Choroid plexus epithelial cell (primary cell): ENCODE measurements around the gene SMIM10L2A.
"Not testable (repeated sequence)": the region's sequence is repeated elsewhere in the genome, so short reads cannot be mapped to it uniquely, and the experiment has no call there.

ENCODE experiments used
- DNase-seq: peaks from one replicate; pipeline ENCODE4 v3.0.0-alpha.2; 2010; ENCODE audit warnings: low read depth
- H3K4me3 ChIP-seq: 2 replicates; pipeline ENCODE4 v1.5.1; 2011; ENCODE audit warnings: low read depth, mild to moderate bottlenecking, control low read depth, low read length, moderate library complexity
- TF ChIP-seq, protein P1 (sequence below): conservative IDR thresholded peaks from 2 replicates; pipeline ENCODE4 v1.5.1; 2011; ENCODE audit warnings: low read depth, mild to moderate bottlenecking, control low read depth, inconsistent platforms, low read length, moderate library complexity

The SMIM10L2A gene

DNA sequence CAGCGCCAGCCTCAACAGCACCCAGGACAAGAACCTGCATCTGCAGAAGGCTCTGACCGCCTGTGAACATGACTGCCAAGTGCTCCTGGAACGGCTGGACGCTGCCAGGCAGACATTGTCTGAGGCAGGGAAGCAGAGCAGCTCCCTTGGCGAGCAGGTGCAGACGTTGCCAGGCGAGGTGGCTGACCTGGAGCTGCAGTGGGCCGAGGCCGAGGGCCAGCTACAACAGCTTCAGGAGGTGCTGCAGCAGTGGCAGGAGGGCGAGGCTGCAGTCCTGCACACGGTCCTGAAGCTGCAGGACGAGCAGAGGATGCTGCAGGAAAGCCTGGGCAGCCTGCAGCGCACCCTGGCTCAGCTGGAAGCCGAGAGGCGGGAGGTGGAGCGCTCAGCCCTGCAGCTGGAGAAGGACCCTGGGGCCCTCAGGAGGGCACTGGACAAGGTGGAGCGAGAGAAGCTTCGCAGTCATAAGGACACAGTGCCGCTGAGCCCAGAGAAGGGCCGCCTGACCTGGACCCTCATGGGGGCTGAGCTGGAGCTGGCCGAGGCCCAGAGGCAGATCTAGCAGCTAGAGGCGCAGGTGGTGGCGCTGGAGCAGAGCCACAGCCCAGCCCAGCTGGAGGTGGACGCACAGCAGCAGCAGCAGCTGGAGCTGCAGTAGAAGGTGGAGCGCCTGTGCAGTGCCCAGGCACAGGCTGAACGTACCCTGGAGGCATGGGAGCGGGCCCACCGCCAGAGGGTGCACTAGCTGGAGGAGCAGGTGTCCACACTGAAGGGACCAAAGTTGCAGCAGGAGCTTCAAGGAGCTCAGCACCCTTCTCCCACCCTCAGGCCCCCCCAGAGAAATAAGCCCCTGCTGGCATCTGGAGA is 16.4 kb downstream of the SMIM10L2A start:
- DNase-seq, result no peak
- TF ChIP-seq, protein P1, sequence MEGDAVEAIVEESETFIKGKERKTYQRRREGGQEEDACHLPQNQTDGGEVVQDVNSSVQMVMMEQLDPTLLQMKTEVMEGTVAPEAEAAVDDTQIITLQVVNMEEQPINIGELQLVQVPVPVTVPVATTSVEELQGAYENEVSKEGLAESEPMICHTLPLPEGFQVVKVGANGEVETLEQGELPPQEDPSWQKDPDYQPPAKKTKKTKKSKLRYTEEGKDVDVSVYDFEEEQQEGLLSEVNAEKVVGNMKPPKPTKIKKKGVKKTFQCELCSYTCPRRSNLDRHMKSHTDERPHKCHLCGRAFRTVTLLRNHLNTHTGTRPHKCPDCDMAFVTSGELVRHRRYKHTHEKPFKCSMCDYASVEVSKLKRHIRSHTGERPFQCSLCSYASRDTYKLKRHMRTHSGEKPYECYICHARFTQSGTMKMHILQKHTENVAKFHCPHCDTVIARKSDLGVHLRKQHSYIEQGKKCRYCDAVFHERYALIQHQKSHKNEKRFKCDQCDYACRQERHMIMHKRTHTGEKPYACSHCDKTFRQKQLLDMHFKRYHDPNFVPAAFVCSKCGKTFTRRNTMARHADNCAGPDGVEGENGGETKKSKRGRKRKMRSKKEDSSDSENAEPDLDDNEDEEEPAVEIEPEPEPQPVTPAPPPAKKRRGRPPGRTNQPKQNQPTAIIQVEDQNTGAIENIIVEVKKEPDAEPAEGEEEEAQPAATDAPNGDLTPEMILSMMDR, result no peak

DNA sequence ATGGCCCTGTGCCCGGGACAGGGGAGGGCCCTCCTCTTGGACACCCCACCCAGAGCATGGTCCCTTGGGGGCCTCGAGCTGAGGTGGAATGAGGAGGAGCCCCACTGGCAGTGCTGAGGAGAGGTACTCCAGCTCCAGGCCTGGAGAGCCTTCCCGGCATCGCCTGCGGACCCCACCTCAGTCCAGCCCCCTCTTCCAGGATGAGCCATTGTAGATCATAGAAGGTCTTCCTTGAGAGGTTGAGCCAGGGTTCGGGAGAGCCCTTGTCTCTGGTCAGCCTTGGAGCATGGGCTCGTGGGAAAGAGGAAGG is 16.9 kb downstream of the SMIM10L2A start:
- no peak for DNase-seq
- H3K4me3 ChIP-seq, result no peak overlapping the region
- TF ChIP-seq, protein P1, result no peak

More for the DNA sequence above, 16.4 kb downstream of the SMIM10L2A start:
- no peak overlapping the region for H3K4me3 ChIP-seq

DNA sequence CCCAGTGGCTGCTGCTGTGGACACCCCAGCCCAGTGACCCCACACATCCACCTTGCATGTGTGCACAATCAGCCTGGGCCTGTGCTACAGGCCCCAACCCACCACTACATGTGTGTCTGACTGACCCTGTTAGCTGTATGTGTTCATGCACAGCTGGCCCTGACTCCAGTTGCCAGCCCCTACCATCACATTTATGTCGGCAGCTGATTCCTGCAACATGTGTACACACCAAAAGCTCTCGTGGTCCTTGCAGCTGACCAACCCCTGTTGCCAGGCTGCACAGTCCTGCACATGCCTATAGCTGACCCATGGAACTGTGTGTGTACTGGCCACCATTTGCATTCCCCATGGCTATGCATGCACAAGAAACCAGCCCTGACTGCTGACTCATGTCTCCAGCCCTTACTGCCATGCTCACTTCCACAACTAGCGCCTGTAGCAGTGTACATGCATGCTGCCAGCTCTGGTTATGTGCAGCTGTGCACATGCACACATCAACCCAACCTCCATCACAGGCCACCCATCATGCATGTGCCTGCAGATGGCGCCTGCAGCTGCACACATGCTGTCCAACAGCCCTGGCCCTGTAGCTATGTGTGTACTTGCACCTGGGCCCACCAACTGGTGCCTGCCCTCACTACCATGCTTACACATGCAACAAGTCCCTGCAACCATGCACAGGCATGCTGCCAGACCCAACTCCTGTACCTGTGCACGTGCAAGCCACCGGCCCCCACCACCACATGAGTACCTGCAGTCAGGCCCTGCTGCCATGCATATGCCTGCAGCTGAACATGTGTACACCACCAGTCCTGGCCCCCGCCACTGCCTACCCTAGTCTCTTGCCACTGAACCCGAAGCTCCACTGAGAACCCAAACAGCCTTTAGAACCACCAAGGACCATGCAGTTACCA is 28.1 kb downstream of the SMIM10L2A start:
- H3K4me3 ChIP-seq, result no peak overlapping the region
- no peak for DNase-seq
- TF ChIP-seq, protein P1, result no peak

DNA sequence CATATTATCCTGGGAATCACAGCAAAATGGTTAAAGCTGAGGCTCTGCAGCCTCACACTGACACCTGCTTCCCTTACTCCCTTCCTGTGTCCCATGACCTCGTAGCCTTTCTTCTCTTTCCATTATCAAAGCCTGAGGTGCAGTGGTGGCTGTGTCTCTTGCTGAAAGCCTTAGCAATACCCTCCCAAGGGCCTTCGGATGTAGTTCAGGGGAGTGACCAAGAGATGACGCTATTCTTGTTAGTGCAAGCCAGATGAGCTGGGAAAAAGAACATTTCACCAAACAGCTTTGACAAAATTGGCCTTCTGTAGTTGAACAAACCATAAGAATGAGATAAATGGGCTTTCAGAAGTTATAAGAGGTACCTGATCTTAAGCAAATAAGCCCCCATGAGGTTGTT is 31.6 kb downstream of the SMIM10L2A start:
- no peak for DNase-seq
- no peak overlapping the region for H3K4me3 ChIP-seq
- TF ChIP-seq, protein P1, result no peak

- TF ChIP-seq, protein P1, result no peak
- H3K4me3 ChIP-seq, result no peak overlapping the region
- DNase-seq, result no peak
These were observed 33.1 kb downstream of the SMIM10L2A start for GRCh38 chrX:135454816-135455215.

- H3K4me3 ChIP-seq, DNase-seq: not testable (repeated sequence)
These were observed 40.0 kb downstream of the SMIM10L2A start for GRCh38 chrX:135461756-135462155.

DNA sequence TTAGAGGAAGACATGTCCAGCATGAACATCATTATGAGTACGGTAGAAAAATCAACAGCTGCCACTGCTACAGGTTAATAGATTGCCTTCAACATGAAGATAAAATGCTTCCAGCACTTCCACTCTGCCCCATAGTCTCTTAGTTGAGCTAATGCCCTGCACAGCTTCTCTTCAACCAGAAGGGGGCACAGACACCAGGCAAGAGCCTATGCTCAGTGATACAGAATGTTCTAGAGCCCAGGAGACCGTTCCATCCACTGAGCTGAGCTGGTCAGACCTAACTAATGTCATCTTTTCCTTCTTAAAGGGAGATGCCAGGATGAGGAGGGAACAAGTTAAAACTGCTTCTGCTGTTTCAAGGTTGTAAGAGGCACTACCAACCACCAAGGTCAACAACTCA is 42.2 kb downstream of the SMIM10L2A start:
- DNase-seq, result peak; percentile 28
- TF ChIP-seq, protein P1, result peak; percentile 52
- H3K4me3 ChIP-seq, result no peak overlapping the region
